HepG2 (cell line): ENCODE data around the gene NRK. TPM values are rescaled to one million over a fixed set of nuclear protein-coding genes. Genes with fewer than 3 reads are reported as not detected.
A peak's percentile ranks its signal among the peaks of the same experiment; 100 is the strongest.

Experiments
- AGO2 ChIP-seq: fragments of 200-400 bp; formaldehyde crosslinking; optimal IDR thresholded peaks from 2 replicates; pipeline ENCODE3; 2017; ENCODE audit warnings: mild to moderate bottlenecking, low read depth, low read length, moderate library complexity
- GLI4 ChIP-seq: sonication (generic); formaldehyde crosslinking; IDR thresholded peaks from 2 replicates; pipeline ENCODE4 v1.5.1; 2020; ENCODE audit warnings: missing genetic modification reagents, mild to moderate bottlenecking, moderate library complexity, borderline replicate concordance
- HDAC2 ChIP-seq: sonication (generic); formaldehyde crosslinking; IDR thresholded peaks from 2 replicates; pipeline ENCODE4 v1.4.0; 2020; ENCODE audit warnings: missing genetic modification reagents
- KLF6 ChIP-seq: IDR thresholded peaks from 2 replicates; pipeline ENCODE4 v1.8.0; 2016; ENCODE audit warnings: missing biosample characterization, missing genetic modification reagents
- KMT2A ChIP-seq: sonication (generic); formaldehyde crosslinking; IDR thresholded peaks from 2 replicates; pipeline ENCODE4 v1.4.0; 2020; ENCODE audit warnings: missing genetic modification reagents
- MAFG ChIP-seq: sonication (generic); formaldehyde crosslinking; IDR thresholded peaks from 2 replicates; pipeline ENCODE4 v1.5.1; 2020; ENCODE audit warnings: mild to moderate bottlenecking, missing genetic modification reagents
- PHB2 ChIP-seq: fragments of 450-650 bp; IDR thresholded peaks from 2 replicates; pipeline ENCODE4 v1.6.1; 2018; ENCODE audit not compliant: partially characterized antibody
- PRMT3 ChIP-seq: sonication (generic); formaldehyde crosslinking; IDR thresholded peaks from 2 replicates; pipeline ENCODE4 v1.8.1; 2022; ENCODE audit warnings: low read depth, mild to moderate bottlenecking, moderate library complexity, missing genetic modification reagents, borderline replicate concordance
- RBFOX2 ChIP-seq: fragments of 200-400 bp; formaldehyde crosslinking; IDR thresholded peaks from 2 replicates; pipeline ENCODE4 v1.6.1; 2017; ENCODE audit warnings: low read depth, mild to moderate bottlenecking, low read length
- SIN3A ChIP-seq: IDR thresholded peaks from 2 replicates; pipeline ENCODE4 v1.6.1; 2011; ENCODE audit warnings: low read depth, mild to moderate bottlenecking, control low read depth, low read length, borderline replicate concordance
- U2AF2 ChIP-seq: fragments of 200-400 bp; formaldehyde crosslinking; IDR thresholded peaks from 2 replicates; pipeline ENCODE4 v1.6.1; 2017; ENCODE audit warnings: low read depth, mild to moderate bottlenecking, low read length
- ZNF143 ChIP-seq: sonication (generic); formaldehyde crosslinking; IDR thresholded peaks from 2 replicates; pipeline ENCODE4 v1.4.0; 2020; ENCODE audit warnings: missing genetic modification reagents
- ZNF280D ChIP-seq: sonication (generic); formaldehyde crosslinking; IDR thresholded peaks from 2 replicates; pipeline ENCODE4 v1.5.1; 2020; ENCODE audit warnings: mild to moderate bottlenecking, missing genetic modification reagents
- ZNF326 ChIP-seq: sonication (generic); formaldehyde crosslinking; IDR thresholded peaks from 2 replicates; pipeline ENCODE4 v1.4.0; 2020; ENCODE audit warnings: missing genetic modification reagents, borderline replicate concordance
- ZNF362 ChIP-seq: sonication (generic); formaldehyde crosslinking; IDR thresholded peaks from 2 replicates; pipeline ENCODE4 v1.4.0; 2020; ENCODE audit warnings: missing genetic modification reagents, mild to moderate bottlenecking, borderline replicate concordance
- ZNF484 ChIP-seq: sonication (generic); formaldehyde crosslinking; IDR thresholded peaks from 2 replicates; pipeline ENCODE4 v1.5.1; 2020; ENCODE audit warnings: mild to moderate bottlenecking, low read depth, missing genetic modification reagents, borderline replicate concordance
- ZNF496 ChIP-seq: sonication (generic); formaldehyde crosslinking; IDR thresholded peaks from 2 replicates; pipeline ENCODE4 v1.8.1; 2023; ENCODE audit warnings: mild to moderate bottlenecking, moderate library complexity, missing genetic modification reagents; ENCODE audit not compliant: insufficient replicate concordance
- ZNF615 ChIP-seq: sonication (generic); formaldehyde crosslinking; IDR thresholded peaks from 2 replicates; pipeline ENCODE4 v1.5.0; 2020; ENCODE audit warnings: mild to moderate bottlenecking, missing genetic modification reagents, borderline replicate concordance
- ZNF772 ChIP-seq: sonication (generic); formaldehyde crosslinking; IDR thresholded peaks from 2 replicates; pipeline ENCODE4 v1.5.0; 2020; ENCODE audit warnings: mild to moderate bottlenecking, missing genetic modification reagents
- ZNF788 ChIP-seq: sonication (generic); formaldehyde crosslinking; IDR thresholded peaks from 2 replicates; pipeline ENCODE4 v1.5.0; 2020; ENCODE audit warnings: mild to moderate bottlenecking, missing genetic modification reagents, borderline replicate concordance
- polyA plus RNA-seq, 8 experiments: library from polyadenylated mRNA; depleted of rRNA in 3 of 8; stranded (reverse) in 7 of 8; unstranded in 1 of 8; fragments of >200 nt; fragmentation: Illumina TruSeq in 4 of 8; extraction: Trizol in 4 of 8; gene quantifications; 2 replicates each; pipeline versions ENCODE4 v1.2.1 to v1.2.3, GENCODE V29; 2011 to 2016; ENCODE audit warnings: low read depth in 4 of 8, missing spikeins in 1 of 8, mixed read lengths in 1 of 8; ENCODE audit not compliant: insufficient read depth in 1 of 8
- total RNA-seq, 5 experiments: library from RNA; depleted of rRNA; stranded (reverse); fragments of >200 nt; fragmentation: Illumina TruSeq; extraction: Trizol; gene quantifications; 2 replicates each; pipeline ENCODE4 v1.2.3, GENCODE V29; 2016; ENCODE audit warnings: low read depth in 1 of 5
- TF ChIP-seq, protein P1 (sequence below): IDR thresholded peaks from 2 replicates; pipeline ENCODE4 v1.6.1; 2016; ENCODE audit warnings: low read depth
- TF ChIP-seq, protein P2 (sequence below): sonication (generic); formaldehyde crosslinking; IDR thresholded peaks from 2 replicates; pipeline ENCODE4 v1.8.0; 2022; ENCODE audit warnings: mild to moderate bottlenecking, missing genetic modification reagents, moderate library complexity
- TF ChIP-seq, protein P3 (sequence below): sonication (generic); formaldehyde crosslinking; IDR thresholded peaks from 2 replicates; pipeline ENCODE4 v1.4.0; 2020; ENCODE audit warnings: mild to moderate bottlenecking, low read depth, missing genetic modification reagents

NRK gene
- total and polyA plus RNA-seq, 2 of the 13 experiments (the other 11 are each of a cell fraction or from before 2014, with no cell fraction given), result not detected

- TF ChIP-seq PHB2 (no peak), MAFG (CRISPR knock-in tag) (no peak), AGO2 (no peak), U2AF2 (no peak), HDAC2 (CRISPR knock-in tag) (peak; percentile 87), ZNF326 (CRISPR knock-in tag) (no peak), ZNF280D (CRISPR knock-in tag) (no peak), KLF6 (CRISPR knock-in tag) (no peak), KMT2A (CRISPR knock-in tag) (no peak), GLI4 (CRISPR knock-in tag) (no peak), ZNF143 (CRISPR knock-in tag) (no peak), PRMT3 (CRISPR knock-in tag) (no peak), RBFOX2 (no peak), SIN3A (no peak), ZNF484 (CRISPR knock-in tag) (no peak), ZNF362 (no peak), ZNF496 (no peak), ZNF788 (CRISPR knock-in tag) (no peak), ZNF772 (CRISPR knock-in tag) (no peak), ZNF615 (CRISPR knock-in tag) (no peak)
- TF ChIP-seq, protein P1, sequence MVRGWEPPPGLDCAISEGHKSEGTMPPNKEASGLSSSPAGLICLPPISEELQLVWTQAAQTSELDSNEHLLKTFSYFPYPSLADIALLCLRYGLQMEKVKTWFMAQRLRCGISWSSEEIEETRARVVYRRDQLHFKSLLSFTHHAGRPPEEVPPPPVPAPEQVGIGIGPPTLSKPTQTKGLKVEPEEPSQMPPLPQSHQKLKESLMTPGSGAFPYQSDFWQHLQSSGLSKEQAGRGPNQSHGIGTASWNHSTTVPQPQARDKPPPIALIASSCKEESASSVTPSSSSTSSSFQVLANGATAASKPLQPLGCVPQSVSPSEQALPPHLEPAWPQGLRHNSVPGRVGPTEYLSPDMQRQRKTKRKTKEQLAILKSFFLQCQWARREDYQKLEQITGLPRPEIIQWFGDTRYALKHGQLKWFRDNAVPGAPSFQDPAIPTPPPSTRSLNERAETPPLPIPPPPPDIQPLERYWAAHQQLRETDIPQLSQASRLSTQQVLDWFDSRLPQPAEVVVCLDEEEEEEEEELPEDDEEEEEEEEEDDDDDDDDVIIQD (CRISPR knock-in tag), result peak; percentile 44; the same call in 1 of the 2 replicates
- TF ChIP-seq, protein P2, sequence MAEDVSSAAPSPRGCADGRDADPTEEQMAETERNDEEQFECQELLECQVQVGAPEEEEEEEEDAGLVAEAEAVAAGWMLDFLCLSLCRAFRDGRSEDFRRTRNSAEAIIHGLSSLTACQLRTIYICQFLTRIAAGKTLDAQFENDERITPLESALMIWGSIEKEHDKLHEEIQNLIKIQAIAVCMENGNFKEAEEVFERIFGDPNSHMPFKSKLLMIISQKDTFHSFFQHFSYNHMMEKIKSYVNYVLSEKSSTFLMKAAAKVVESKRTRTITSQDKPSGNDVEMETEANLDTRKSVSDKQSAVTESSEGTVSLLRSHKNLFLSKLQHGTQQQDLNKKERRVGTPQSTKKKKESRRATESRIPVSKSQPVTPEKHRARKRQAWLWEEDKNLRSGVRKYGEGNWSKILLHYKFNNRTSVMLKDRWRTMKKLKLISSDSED, result no peak
- TF ChIP-seq, protein P3, sequence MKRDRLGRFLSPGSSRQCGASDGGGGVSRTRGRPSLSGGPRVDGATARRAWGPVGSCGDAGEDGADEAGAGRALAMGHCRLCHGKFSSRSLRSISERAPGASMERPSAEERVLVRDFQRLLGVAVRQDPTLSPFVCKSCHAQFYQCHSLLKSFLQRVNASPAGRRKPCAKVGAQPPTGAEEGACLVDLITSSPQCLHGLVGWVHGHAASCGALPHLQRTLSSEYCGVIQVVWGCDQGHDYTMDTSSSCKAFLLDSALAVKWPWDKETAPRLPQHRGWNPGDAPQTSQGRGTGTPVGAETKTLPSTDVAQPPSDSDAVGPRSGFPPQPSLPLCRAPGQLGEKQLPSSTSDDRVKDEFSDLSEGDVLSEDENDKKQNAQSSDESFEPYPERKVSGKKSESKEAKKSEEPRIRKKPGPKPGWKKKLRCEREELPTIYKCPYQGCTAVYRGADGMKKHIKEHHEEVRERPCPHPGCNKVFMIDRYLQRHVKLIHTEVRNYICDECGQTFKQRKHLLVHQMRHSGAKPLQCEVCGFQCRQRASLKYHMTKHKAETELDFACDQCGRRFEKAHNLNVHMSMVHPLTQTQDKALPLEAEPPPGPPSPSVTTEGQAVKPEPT, result no peak
Measured at GRCh38 chrX:106007815-106008214, 185.5 kb downstream of the NRK start (continued).
